GM12878 (cell line): ENCODE results near the gene SNAP23. TPM values are rescaled to one million over a fixed set of nuclear protein-coding genes. Genes with fewer than 3 reads are reported as not detected.

Source experiments
- ATAC-seq: fragments of 200-7000 bp; cut with Tn5 transposase; 3 replicates; pipeline ENCODE4 v1.9.1; 2020; ENCODE audit warnings: mild to moderate bottlenecking, moderate library complexity
- BruUV-seq: library from RNA; stranded (reverse); fragments of 400-500 nt; replicated peaks from 2 replicates; lab custom pipeline; 2021; lab: Mats Ljungman, UMichigan
- CTCF ChIA-PET: fragments of 300-600 bp; sonication (Branson Sonifier 250); formaldehyde crosslinking; extraction: SDS; loops from one replicate; lab custom pipeline; 2021; ENCODE audit warnings: inconsistent platforms; lab: Yijun Ruan, JAX
- POLR2A ChIA-PET: fragments of 350-600 bp; formaldehyde crosslinking; extraction: SDS; loops from one replicate; lab custom pipeline; 2021; ENCODE audit warnings: inconsistent platforms; lab: Charles Lee
- RAD21 ChIA-PET: fragments of 300-600 bp; sonication (Branson Sonifier 250); formaldehyde crosslinking; loops from one replicate; lab custom pipeline; 2023; ENCODE audit warnings: antibody characterized with exemption; ENCODE audit not compliant: unreplicated experiment; lab: Charles Lee
- SMC1A ChIA-PET: fragments of 300-600 bp; sonication (Branson Sonifier 250); formaldehyde crosslinking; loops from one replicate; lab custom pipeline; 2023; ENCODE audit not compliant: unreplicated experiment, uncharacterized antibody; lab: Charles Lee
- DNase-seq: peaks from one replicate; pipeline ENCODE4 v3.0.0-alpha.2; 2011; ENCODE audit warnings: low read depth, low spot score
- FAIRE-seq: peaks from 3 replicates; lab custom pipeline; 2011; peaks lifted over from hg19 to GRCh38; lab: Jason Lieb, UNC
- H2AFZ ChIP-seq: 2 replicates; pipeline ENCODE4 v1.6.0; 2011; ENCODE audit warnings: low read depth, low read length, control low read depth; ENCODE audit not compliant: control insufficient read depth
- H3K27ac ChIP-seq: 2 replicates; pipeline ENCODE4 v1.5.1; 2011; ENCODE audit warnings: control low read depth; ENCODE audit not compliant: control insufficient read depth, insufficient read depth
- H3K27me3 ChIP-seq, 2 experiments: replicated peaks in 1 of 2; 2 replicates each; pipeline versions ENCODE4 v1.6.0 to v1.6.1; 2011; ENCODE audit warnings: low read length in 1 of 2; ENCODE audit not compliant: control insufficient read depth in 2 of 2, insufficient read depth in 2 of 2
- H3K36me3 ChIP-seq, 2 experiments: 2 replicates each; pipeline ENCODE4 v1.5.1; 2011; ENCODE audit warnings: low read length in 1 of 2; ENCODE audit not compliant: control insufficient read depth in 2 of 2, insufficient read depth in 2 of 2
- H3K4me1 ChIP-seq: 2 replicates; pipeline ENCODE4 v1.6.1; 2011; ENCODE audit warnings: mild to moderate bottlenecking, low read length, moderate library complexity, mixed read lengths; ENCODE audit not compliant: control insufficient read depth, insufficient read depth
- H3K4me2 ChIP-seq: 2 replicates; pipeline ENCODE4 v1.6.0; 2011; ENCODE audit warnings: control low read depth; ENCODE audit not compliant: control insufficient read depth, insufficient read depth
- H3K4me3 ChIP-seq: fragments of 200-600 bp; sonication (generic); 2 replicates; pipeline ENCODE4 v1.5.1; 2016
- H3K79me2 ChIP-seq: 2 replicates; pipeline ENCODE4 v1.6.0; 2011; ENCODE audit warnings: low read length; ENCODE audit not compliant: control insufficient read depth, insufficient read depth
- H3K9ac ChIP-seq: 2 replicates; pipeline ENCODE4 v1.8.0; 2011; ENCODE audit warnings: low read length, control low read depth, mixed read lengths; ENCODE audit not compliant: control insufficient read depth, insufficient read depth
- H3K9me3 ChIP-seq: replicated peaks from 3 replicates; pipeline ENCODE4 v1.5.1; 2011; ENCODE audit warnings: mild to moderate bottlenecking, low read length; ENCODE audit not compliant: control insufficient read depth, insufficient read depth
- H4K20me1 ChIP-seq: 2 replicates; pipeline ENCODE4 v1.6.0; 2011; ENCODE audit not compliant: control insufficient read depth, insufficient read depth
- ESRRA ChIP-seq: IDR thresholded peaks from 2 replicates; pipeline ENCODE4 v1.6.1; 2012; ENCODE audit warnings: mild to moderate bottlenecking, low read length, improper control_type of control experiment
- FOXM1 ChIP-seq: IDR thresholded peaks from 2 replicates; pipeline ENCODE4 v1.6.1; 2012; ENCODE audit warnings: low read depth, mild to moderate bottlenecking, inconsistent platforms, low read length, moderate library complexity
- HDGF ChIP-seq: fragments of 450-650 bp; IDR thresholded peaks from 2 replicates; pipeline ENCODE4 v1.6.1; 2016; ENCODE audit warnings: antibody characterized with exemption
- IKZF1 ChIP-seq: fragments of 450-650 bp; conservative IDR thresholded peaks from 2 replicates; pipeline ENCODE4 v1.6.1; 2017; ENCODE audit warnings: antibody characterized with exemption, mild to moderate bottlenecking
- MLLT1 ChIP-seq: fragments of 450-650 bp; IDR thresholded peaks from 2 replicates; pipeline ENCODE4 v1.6.1; 2016; ENCODE audit warnings: mild to moderate bottlenecking
- PAX5 ChIP-seq: IDR thresholded peaks from 2 replicates; pipeline ENCODE4 v1.6.1; 2011; ENCODE audit warnings: low read depth, low read length, borderline replicate concordance
- POLR2A ChIP-seq: IDR thresholded peaks from 2 replicates; pipeline ENCODE4 v1.6.1; 2011; ENCODE audit warnings: low read depth, mild to moderate bottlenecking, low read length
- SUPT20H ChIP-seq: IDR thresholded peaks from 2 replicates; pipeline ENCODE4 v1.6.1; 2011; ENCODE audit warnings: low read depth, mild to moderate bottlenecking, low read length, moderate library complexity, borderline replicate concordance; ENCODE audit not compliant: control insufficient read depth
- ZNF592 ChIP-seq: fragments of 450-650 bp; IDR thresholded peaks from 2 replicates; pipeline ENCODE4 v1.6.1; 2017; ENCODE audit warnings: mild to moderate bottlenecking, moderate library complexity
- WGBS: methylation state at CpG from one replicate; pipeline ENCODE4 v1.1.6; 2016; ENCODE audit warnings: low lambda C conversion rate; ENCODE audit not compliant: insufficient replicate concordance, insufficient coverage; ENCODE audit errors: missing lambda C conversion rate; 5-methylcytosine and 5-hydroxymethylcytosine counted together
- in situ Hi-C: fragments of 300-500 bp; cut with MboI; formaldehyde crosslinking; loops from 9 replicates; pipeline ENCODE4 v1.14.3; 2018; ENCODE audit warnings: mixed read lengths
- intact Hi-C: fragments of 100-400 bp; cut with micrococcal nuclease; formaldehyde crosslinking; loops from one replicate; pipeline ENCODE4 v1.14.2; 2022; ENCODE audit not compliant: unreplicated experiment
- polyA plus RNA-seq, 11 experiments: library from polyadenylated mRNA; depleted of rRNA in 4 of 11; unstranded in 6 of 11; stranded (reverse) in 5 of 11; fragments of >200 nt; fragmentation: Nextera tagmentation in 4 of 11; fragmentation: Illumina TruSeq in 1 of 11; extraction: Ambion mirVana in 4 of 11; extraction: Trizol in 1 of 11; gene quantifications; 1 replicate in 1 of 11; 2 replicates in 10 of 11; pipeline versions ENCODE4 v1.2.1 to v1.2.3, GENCODE V29; 2011 to 2016; ENCODE audit warnings: inconsistent platforms in 2 of 11, missing spikeins in 2 of 11, low read depth in 1 of 11
- total RNA-seq, 4 experiments: library from RNA; depleted of rRNA in 3 of 4; stranded (reverse); fragments of >200 nt in 3 of 4; fragmentation: Illumina TruSeq in 1 of 4; extraction: Trizol in 1 of 4; gene quantifications; 2 replicates each; pipeline versions ENCODE4 v1.2.1 to v1.2.3, GENCODE V29; 2013 to 2021

The SNAP23 gene
- total and polyA plus RNA-seq, 10 of the 15 experiments (the other 5 are each of a cell fraction or from before 2014, with no cell fraction given): 51.9 to 127 (median 74.6) TPM

GRCh38 chr15:42499858-42500609 is 4.6 kb downstream of the SNAP23 start:
- Histone ChIP-seq H3K4me3 (peak overlapping the region; percentile 38; the same call in 1 of the 2 replicates), H2AFZ (no peak overlapping the region), H3K27ac (peak overlapping the region; percentile 18), H3K9ac (no peak overlapping the region), H3K9me3 (no peaks in the 10 kb centered on the region; the same call in 2 of the 3 replicates), H3K36me3 (peaks cover 0 to 3% of the 10 kb centered on the region in 2 experiments; a peak in 1 of 4 replicates), H4K20me1 (no peaks in the 10 kb centered on the region), H3K4me1 (peaks cover 56% of the 10 kb centered on the region), H3K4me2 (peak overlapping the region; percentile 54), H3K79me2 (peaks cover 81% of the 10 kb centered on the region), H3K27me3 (no peaks in the 10 kb centered on the region)
- FAIRE-seq (no peak), DNase-seq (no peak), ATAC-seq (no peak)
- ChIA-PET CTCF (interaction anchor here (0.6 to 1.1 kb wide), 4 partner anchors 9 to 151 kb away, joined by 3 to 5 read pairs (median 3); partner anchors contain the start of gene ZNF106), RAD21 (interaction anchor here (1.6 to 1.9 kb wide), 2 partner anchors 9 to 48 kb away, joined by 6 read pairs; partner anchors contain the start of genes HAUS2, LRRC57 and ZNF106), POLR2A (interaction anchor here (0.5 to 4.1 kb wide), 11 partner anchors 9 to 1296 kb away, joined by 3 to 23 read pairs (median 4); partner anchors contain the start of genes HAUS2, LRRC57, STARD9 and ZNF106), SMC1A (interaction anchor here (0.7 to 1.6 kb wide), 7 partner anchors 9 to 147 kb away, joined by 3 to 12 read pairs (median 3); partner anchors contain the start of genes HAUS2, LRRC57 and ZNF106)
- BruUV-seq: no TSS peak
- in situ Hi-C loops (no loop called here), intact Hi-C loops (no loop called here)
- 60% methylated on average over 8 of the region's 12 CpGs for WGBS
- TF ChIP-seq ESRRA: no peak
- no peak for TF ChIP-seq ZNF592
- no peak for TF ChIP-seq FOXM1
- no peak for TF ChIP-seq POLR2A
- peak; percentile 35; the same call in 1 of the 2 replicates for TF ChIP-seq MLLT1
- no peak for TF ChIP-seq SUPT20H
- TF ChIP-seq IKZF1: 0 out of 2 replicates have a peak, but pooled peaks have one; percentile 4
- TF ChIP-seq HDGF: 0 out of 2 replicates have a peak, but pooled peaks have one; percentile 76
- no peak for TF ChIP-seq PAX5
